HG03064 (cell line): ENCODE results near the gene ZNF689.
A peak's percentile ranks its signal among the peaks of the same experiment; 100 is the strongest.

Experiments used
- ATAC-seq: cut with Tn5 transposase; IDR thresholded peaks from one replicate; pipeline ENCODE4 v1.9.1; 2021; ENCODE audit warnings: low read depth; ENCODE audit not compliant: unreplicated experiment

ZNF689 gene

DNA sequence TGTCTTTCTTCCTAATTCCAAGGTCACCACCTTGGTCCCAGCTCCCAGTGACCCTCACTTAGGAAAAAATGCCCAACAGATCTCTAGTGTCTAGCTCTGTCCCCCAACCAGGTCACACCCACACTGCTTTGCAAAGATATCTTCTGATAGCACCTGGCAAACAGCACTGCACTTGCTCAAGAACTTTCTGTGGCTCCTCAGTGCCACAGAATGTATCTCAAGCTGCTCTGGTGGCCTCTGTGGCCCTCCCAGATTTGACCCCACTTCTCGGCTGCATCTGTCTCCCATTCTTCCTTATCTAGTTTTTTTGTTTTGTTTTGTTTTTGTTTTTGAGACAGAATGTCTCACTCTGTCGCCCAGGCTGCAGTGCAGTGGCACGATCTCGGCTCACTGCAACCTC, 43.7 kb downstream of the ZNF689 start:
- ATAC-seq = no peak

DNA sequence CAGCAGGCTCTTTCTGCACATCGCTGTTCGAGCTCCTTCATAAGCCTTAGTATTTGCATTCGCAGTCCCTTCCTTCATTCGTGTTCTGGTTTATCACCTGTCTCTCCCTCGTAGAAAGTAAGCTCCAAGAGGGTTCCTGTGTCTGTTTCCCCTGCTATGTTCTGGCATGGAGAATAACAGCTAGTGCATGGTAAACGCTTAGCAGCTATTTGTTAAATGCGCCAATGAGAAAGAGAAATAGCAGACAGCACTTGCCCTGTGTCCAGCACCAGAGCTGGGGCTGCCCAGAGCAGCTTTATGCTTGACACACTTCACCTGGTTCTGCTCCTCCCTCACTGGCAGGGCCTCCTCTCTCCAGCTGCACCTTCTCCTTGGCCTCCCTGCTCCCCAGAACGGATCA, 44.2 kb downstream of the ZNF689 start:
- no peak for ATAC-seq

DNA sequence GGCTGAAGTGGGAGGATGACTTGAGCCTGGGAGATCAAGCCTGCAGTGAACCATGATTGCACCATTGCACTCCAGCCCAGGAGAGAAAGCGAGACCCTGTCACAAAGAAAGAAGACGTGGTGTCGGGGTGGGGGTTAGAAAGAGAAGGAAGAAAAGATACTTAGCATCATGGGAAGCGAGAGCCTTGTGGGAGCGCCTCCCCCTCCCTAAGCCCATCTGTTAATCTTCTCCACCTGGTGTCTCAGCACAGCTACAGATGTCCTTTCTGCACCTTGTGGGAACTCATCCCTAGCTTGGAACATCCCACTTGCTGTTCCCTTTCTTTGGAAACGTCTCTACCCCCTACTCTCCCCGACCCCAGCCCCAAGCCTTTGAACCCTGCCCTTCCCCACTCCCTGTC, 44.7 kb downstream of the ZNF689 start:
- ATAC-seq = no peak

DNA sequence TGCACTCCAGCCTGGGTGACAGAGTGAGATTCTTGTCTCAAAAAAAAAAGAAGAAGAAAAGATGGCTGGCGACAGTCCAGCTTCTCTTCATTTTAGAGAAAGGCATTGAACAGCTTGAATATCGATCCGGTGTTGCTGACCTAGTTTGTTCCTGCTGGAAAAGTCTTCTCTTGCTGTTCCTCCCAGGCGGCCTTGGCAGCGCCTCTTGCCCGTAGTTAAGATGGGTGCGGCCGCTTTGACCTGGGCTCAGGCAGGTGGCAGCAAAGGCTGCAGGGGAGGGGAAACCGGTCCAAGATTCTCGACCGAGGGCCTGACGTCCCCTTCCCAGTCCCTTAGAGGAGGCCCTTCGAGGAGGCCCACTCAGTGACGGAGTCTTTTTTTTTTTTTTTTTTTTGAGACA, 48.2 kb downstream of the ZNF689 start:
- no peak for ATAC-seq

DNA sequence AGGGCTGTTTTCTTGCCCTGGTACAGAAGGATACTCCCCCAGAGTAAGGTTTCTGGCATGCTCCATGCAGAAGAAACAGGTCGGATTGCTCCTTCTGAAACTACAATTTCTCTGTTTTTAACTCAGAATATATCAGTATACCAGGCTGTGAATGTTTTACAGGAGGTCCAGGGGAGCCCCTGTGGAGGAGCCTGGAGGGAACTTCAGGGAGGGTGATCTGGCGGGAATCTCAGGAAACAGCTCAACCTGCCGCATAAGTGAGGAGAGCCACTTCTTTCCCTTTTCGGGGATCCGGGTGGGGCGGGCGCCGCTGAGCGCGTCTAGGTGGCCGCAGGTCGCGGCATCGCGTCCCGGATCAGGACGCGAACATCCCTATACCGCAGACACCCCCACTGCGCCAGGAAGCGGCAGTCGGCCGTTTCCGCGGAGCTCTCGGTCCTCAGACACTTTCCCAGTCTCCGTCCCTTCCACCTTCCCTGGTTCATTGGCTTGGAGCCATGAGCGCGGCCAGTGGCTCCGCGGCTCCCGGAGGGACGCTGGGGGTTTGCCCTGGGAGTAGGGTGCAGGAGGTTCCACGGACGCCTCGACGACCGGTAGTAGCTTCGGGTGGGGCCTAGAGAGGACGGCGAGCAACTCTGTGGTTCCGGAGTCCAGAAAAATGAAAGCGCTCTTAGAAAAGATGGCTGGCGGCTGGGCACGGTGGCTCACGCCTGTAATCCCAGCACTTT, 48.9 kb downstream of the ZNF689 start:
- no peak for ATAC-seq

DNA sequence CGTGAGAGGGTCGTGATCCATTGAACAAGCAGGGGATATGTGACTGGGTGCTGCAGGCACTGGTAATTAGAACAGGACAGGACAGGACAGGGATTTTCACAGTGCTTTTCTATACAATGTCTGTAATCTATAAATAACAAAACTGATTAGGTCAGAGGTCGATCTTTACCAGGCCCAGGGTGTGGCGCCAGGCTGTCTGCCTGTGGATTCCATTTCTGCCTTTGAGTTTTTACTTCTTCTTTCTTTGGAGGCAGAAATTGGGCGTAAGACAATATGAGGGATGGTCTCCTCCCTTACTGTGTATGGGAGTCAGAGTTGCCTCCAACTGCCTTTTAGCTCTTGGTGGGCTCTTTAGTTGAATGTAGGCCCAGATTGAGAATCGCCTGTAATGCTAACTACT, 50.5 kb downstream of the ZNF689 start:
- no peak for ATAC-seq

DNA sequence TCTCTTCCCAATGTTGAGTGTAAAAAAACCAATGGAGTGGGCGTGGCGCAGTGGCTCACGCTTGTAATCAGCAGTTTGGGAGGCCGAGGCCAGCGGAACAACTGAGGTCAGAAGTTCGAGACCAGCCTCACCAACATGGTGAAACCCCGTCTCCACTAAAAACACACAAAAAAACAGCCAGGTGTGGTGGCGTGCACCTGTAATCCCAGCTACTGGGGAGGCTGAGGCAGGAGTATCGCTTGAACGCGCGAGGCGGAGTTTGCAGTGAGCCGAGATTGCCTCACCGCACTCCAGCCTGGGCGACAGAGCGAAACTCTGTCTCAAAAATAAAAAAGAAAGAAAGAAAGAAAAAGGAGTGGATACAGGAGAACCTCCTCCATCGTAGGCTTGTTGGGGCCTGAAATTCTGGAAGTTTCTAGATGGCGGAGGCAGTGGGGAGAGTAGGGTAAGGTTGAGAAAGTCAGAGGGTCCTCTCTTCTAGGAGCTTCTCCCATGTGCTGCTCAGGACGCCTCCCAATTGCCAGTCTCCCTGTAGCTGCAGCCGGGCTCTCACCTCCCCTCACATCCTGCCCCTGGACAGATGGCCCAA, 51.3 kb downstream of the ZNF689 start:
- no peak for ATAC-seq

DNA sequence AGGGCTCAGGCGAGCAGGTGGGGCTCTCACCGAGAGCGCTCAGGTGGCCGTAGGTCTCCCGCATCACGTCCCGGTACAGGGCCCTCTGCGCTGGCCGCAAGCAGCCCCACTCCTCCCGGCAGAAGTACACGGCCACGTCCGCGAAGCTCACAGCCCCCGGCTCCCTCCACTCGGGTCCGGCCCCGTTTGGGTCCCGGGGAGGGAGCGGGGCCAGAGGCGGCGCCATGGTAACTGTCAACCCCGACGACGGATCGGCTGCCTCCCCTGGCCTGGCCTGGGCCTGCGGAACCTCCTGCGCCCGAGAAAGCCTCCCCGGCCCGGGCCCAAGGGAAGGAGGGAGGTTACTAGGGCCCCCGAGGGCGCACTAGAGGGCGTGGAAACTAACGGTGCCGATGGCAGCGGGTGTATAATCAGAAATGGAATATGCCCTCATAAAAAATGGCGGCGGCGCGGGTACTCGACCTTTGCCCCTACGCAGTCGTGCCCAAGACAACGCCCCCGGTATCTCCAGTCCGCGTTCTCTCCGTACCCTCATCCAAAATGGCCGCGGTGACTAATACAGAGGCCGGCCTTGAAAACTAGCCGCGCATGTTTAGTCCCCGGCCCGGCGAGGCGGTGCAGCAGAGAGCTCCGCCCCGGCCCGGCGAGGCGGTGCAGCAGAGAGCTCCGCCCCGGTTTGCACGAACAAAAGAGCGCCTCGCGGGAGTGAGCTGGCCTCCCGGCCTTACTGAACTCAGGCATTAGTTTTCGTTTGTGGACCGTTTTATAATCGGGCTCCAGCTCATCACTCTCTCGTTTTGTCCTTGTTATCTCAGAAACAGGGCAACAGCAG, 52.0 kb downstream of the ZNF689 start, which contains the start of gene ZNF764:
Gene ZNF764, minus strand, starts transcription at position 418 of the 832 bp plus-strand sequence. Its CDS starts 192 bp downstream, at position 226.
- peak; percentile 81 for ATAC-seq

DNA sequence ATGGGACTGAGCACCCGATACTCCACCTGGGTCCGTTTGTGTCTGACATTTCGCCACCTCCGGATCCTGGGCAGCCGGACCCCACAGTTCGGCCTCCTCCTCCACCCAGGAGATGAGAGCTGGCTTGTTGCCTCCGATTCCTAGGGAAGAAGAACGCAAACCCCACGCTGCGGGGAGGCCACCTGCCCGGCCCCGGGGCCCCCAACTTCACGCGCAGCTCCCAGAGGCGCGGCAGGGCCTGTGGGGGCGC, 52.6 kb downstream of the ZNF689 start:
- peak; percentile 6 for ATAC-seq

DNA sequence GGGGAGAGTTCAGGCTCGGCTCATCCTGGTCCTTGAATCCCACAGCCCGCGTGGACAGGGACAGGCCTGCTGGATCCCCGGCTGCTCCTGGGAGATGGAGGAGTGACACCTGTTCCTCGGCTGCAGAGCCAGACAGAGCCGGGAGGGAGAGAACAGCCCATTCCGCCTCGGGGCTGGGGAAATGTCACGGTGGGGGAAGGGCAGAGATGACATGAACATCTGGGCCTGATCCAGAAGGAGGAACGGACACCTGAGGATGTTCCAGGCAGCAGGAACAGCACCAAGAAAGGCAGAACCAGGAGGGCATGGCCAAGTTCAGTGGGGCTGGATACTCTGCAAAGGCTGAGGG, 54.1 kb downstream of the ZNF689 start:
- no peak for ATAC-seq

DNA sequence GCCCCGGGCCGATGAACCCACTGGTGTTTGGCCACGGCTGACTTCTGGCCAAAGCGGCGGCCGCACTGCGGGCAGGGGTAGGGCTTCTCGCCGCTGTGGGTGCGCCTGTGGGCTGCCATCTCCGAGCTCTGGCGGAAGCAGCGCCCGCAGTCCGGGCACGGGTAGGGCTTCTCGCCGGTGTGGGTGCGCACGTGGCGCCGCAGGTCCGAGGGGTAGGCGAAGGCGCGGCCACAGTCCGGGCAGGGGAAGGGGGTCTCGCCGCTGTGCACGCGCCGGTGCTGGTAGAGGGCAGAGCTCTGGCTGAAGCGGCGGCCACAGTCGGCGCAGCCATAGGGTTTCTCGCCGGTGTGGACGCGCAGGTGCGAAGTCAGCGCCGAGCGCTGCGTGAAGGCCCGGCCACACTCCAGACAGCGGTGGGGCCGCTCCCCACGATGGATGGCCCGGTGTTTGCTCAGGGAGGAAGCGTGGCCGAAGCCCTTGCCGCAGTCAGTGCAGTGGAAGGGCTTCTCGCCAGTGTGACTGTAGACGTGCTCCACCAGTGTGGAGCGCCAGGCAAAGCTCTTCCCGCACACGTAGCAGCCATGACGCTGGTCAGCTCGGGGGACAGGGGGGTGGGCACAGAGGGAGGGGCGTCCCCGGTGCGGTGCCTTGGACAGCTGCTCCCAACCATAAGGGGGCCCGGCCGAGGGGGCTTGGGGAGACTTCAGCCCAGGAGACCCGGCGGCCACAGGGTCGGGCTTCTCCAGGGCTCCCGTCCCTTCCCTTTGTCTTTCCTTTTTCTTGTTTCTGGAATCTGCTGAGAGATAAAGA, 54.7 kb downstream of the ZNF689 start:
- no peak for ATAC-seq

DNA sequence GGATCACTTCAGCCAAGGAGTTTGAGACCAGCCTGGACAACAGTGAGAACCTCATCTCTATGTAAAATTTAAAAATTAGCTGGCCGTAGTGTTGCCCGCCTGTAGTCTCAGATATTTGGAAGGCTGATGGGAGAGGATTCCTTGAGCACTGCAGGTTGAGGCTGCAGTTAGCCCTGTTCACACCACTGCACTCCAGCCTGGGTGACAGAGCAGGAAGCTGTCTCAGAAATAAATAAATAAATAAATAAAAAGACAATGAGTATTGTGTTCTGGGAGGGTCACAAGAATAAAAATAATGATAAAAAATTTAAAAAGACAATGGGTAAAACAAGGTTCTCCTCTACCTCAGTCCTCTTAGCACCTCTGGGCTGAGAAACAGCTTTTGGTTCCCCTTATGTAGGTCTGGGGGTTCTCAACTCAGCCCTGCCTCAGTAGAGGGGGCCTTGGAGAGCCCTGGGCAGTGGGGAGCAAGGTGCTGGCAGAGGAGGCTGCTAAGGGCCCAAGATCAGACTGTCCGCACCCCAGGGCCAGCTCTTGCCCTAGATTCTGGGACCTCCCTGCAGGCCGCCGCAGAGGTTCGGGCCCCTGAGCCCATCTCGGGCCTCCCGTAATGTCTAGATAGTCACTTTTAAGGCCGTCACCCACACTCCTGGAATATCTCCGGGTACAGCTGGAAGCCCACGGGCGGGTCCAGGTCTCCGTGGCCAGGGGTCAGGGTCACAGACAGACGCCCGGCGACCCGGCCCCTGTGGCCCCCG, 55.5 kb downstream of the ZNF689 start:
- ATAC-seq = no peak

DNA sequence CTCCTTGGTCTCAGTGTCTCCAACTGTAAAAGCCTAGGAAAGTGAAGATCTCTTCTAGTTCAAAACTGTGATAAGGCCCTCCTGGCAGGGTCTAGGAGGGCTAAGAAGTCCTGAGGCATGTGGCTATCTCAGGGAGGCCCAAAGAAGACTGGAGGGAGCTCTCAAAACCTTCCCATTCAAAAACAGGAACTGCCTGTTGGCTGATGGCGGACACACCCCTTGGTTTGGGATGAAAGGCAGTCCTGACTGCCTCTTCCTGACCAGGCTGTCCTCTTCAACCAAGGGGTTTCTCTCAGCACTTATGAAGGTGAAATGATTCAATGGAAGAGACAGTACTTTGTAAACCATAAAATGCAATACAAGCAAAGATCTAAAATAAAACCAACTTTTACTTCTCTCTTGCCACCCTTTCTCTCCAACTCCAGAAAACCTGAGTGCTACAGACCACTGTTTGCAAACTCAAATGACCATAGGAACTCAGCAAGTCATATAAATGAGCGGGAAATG, 56.7 kb downstream of the ZNF689 start:
- no peak for ATAC-seq

DNA sequence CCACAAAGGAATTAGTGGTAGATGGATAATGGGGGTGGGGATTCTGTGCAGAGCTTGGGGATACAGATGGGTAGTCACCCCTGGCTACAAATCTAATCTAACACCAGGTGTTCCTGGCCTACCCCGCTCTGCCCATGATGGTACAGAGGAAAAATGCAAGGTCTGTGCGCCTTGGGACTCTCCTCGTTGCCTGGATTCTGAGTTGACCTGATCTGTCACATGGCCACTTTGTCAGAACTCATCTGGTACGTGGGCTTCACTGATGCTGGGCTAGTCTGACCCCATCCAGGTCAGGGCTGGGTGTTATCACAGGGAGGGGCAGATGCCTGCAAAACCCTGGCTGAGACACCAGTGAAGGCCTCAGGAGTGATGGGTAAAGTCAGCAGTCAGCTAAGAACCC, 57.2 kb downstream of the ZNF689 start:
- no peak for ATAC-seq
